Stimulated activated CD4-positive, alpha-beta T cell treated with anti-CD3 and anti-CD28 coated beads, Interleukin-2, amount 100 ng/mL, for 4 hours (primary cell): Measurements from ENCODE around the gene CLUH.
"Not testable (repeated sequence)": the region's sequence is repeated elsewhere in the genome, so short reads cannot be mapped to it uniquely, and the experiment has no call there.

ENCODE experiments used
- DNase-seq: peaks from one replicate; pipeline ENCODE4 v3.0.0-alpha.2; 2020; ENCODE audit warnings: low read depth

CLUH gene

GRCh38 chr17:2701996-2702741 is 9.4 kb downstream of the CLUH start:
- DNase-seq: no peak

GRCh38 chr17:2701161-2701995 is 10.2 kb downstream of the CLUH start:
- DNase-seq: no peak

- DNase-seq: no peak
These were observed 10.9 kb downstream of the CLUH start for GRCh38 chr17:2700491-2701141.

GRCh38 chr17:2700030-2700490 is 11.5 kb downstream of the CLUH start:
- no peak for DNase-seq

GRCh38 chr17:2699216-2699805 is 12.3 kb downstream of the CLUH start:
- not testable (repeated sequence) for DNase-seq

GRCh38 chr17:2697611-2698162 is 13.9 kb downstream of the CLUH start:
- no peak for DNase-seq

GRCh38 chr17:2695961-2696760 is 15.4 kb downstream of the CLUH start:
- no peak for DNase-seq

- no peak for DNase-seq
These were observed 16.2 kb downstream of the CLUH start for GRCh38 chr17:2695243-2695960.

- no peak for DNase-seq
These were observed 17.0 kb downstream of the CLUH start for GRCh38 chr17:2694381-2695242.

- no peak for DNase-seq
These were observed 17.8 kb downstream of the CLUH start for GRCh38 chr17:2693561-2694380.

GRCh38 chr17:2692781-2693135 is 18.8 kb downstream of the CLUH start:
- DNase-seq: no peak

GRCh38 chr17:2691965-2692780 is 19.4 kb downstream of the CLUH start:
- DNase-seq: no peak

GRCh38 chr17:2691069-2691871 is 20.3 kb downstream of the CLUH start:
- no peak for DNase-seq

GRCh38 chr17:2690165-2691068 is 21.1 kb downstream of the CLUH start:
- no peak for DNase-seq

- DNase-seq: no peak
These were observed 22.0 kb downstream of the CLUH start for GRCh38 chr17:2689411-2690164.
